Panc1 (cell line): ENCODE data around the gene CCDC12. TPM values are rescaled to one million over a fixed set of nuclear protein-coding genes. Genes with fewer than 3 reads are reported as not detected.

Experiments used
- ATAC-seq: fragments of 200-7000 bp; cut with Tn5 transposase; 2 replicates; pipeline ENCODE4 v1.9.1; 2020; ENCODE audit warnings: mild to moderate bottlenecking, moderate library complexity
- BruUV-seq: library from RNA; stranded (reverse); fragments of 400-500 nt; replicated peaks from 2 replicates; lab custom pipeline; 2021; lab: Mats Ljungman, UMichigan
- CTCF ChIA-PET: fragments of 300-600 bp; sonication (Branson Sonifier 250); formaldehyde crosslinking; loops from one replicate; lab custom pipeline; 2022; ENCODE audit warnings: antibody characterized with exemption; lab: Charles Lee
- POLR2A ChIA-PET: fragments of 300-600 bp; sonication (Branson Sonifier 250); formaldehyde crosslinking; loops from one replicate; lab custom pipeline; 2022; ENCODE audit warnings: antibody characterized with exemption; lab: Charles Lee
- DNase-seq: peaks from one replicate; pipeline ENCODE4 v3.0.0-alpha.2; 2010; ENCODE audit warnings: low read depth, low spot score
- H3K27ac ChIP-seq: 2 replicates; pipeline ENCODE4 v1.5.1; 2011; ENCODE audit warnings: mild to moderate bottlenecking, low read length, inconsistent platforms
- H3K27me3 ChIP-seq: fragments of 200-500 bp; sonication (Bioruptor generic); 2 replicates; pipeline ENCODE4 v1.6.0; 2014; ENCODE audit warnings: low read length, inconsistent platforms; ENCODE audit not compliant: control insufficient read depth, insufficient read depth
- H3K36me3 ChIP-seq: fragments of 200-500 bp; sonication (Bioruptor generic); 2 replicates; pipeline ENCODE4 v1.5.1; 2014; ENCODE audit warnings: inconsistent platforms, mild to moderate bottlenecking, low read length, moderate library complexity; ENCODE audit not compliant: control insufficient read depth, insufficient read depth
- H3K4me1 ChIP-seq: 2 replicates; pipeline ENCODE4 v1.5.1; 2011; ENCODE audit warnings: inconsistent platforms, mild to moderate bottlenecking, low read length, moderate library complexity; ENCODE audit not compliant: control insufficient read depth, insufficient read depth
- H3K4me3 ChIP-seq, 2 experiments: 2 replicates each; pipeline ENCODE4 v1.5.1; 2011 to 2012; ENCODE audit warnings: low read depth in 2 of 2, low read length in 2 of 2, mild to moderate bottlenecking in 2 of 2, inconsistent platforms in 1 of 2, moderate library complexity in 1 of 2
- H3K9me3 ChIP-seq: fragments of 200-500 bp; sonication (Bioruptor generic); 2 replicates; pipeline ENCODE4 v1.5.1; 2014; ENCODE audit warnings: low read depth, mild to moderate bottlenecking, inconsistent platforms, low read length, moderate library complexity; ENCODE audit not compliant: control insufficient read depth, insufficient read depth
- POLR2AphosphoS5 ChIP-seq: IDR thresholded peaks from 2 replicates; pipeline ENCODE4 v1.6.1; 2012; ENCODE audit warnings: mild to moderate bottlenecking, low read depth, low read length, moderate library complexity
- SIN3A ChIP-seq: IDR thresholded peaks from 2 replicates; pipeline ENCODE4 v1.6.1; 2012; ENCODE audit warnings: low read depth, mild to moderate bottlenecking, low read length, moderate library complexity, borderline replicate concordance; ENCODE audit not compliant: insufficient read depth
- TCF7L2 ChIP-seq: IDR thresholded peaks from 2 replicates; pipeline ENCODE4 v1.6.1; 2011; ENCODE audit warnings: mild to moderate bottlenecking, low read depth, low read length, inconsistent platforms
- in situ Hi-C: cut with HindIII; loops from 2 replicates; pipeline ENCODE4 v1.10.0; 2016; ENCODE audit warnings: low sequenced_read_pairs, low pct_unique_long_range_greater_than_20kb
- intact Hi-C: fragments of 100-400 bp; cut with micrococcal nuclease; formaldehyde crosslinking; loops from one replicate; pipeline ENCODE4 v1.10.0; 2022; ENCODE audit not compliant: unreplicated experiment
- total RNA-seq: library from RNA; stranded (reverse); gene quantifications from one replicate; pipeline ENCODE4 v1.2.1, GENCODE V29; 2021; ENCODE audit not compliant: unreplicated experiment
- TF ChIP-seq, protein P1 (sequence below): fragments of 450-650 bp; IDR thresholded peaks from 2 replicates; pipeline ENCODE4 v1.5.1; 2017; ENCODE audit warnings: mild to moderate bottlenecking
- TF ChIP-seq, protein P2 (sequence below), 2 experiments: IDR thresholded peaks; 2 replicates each; pipeline ENCODE4 v1.6.1; 2011 to 2012; ENCODE audit warnings: low read depth in 2 of 2, control low read depth in 1 of 2, low read length in 1 of 2, mild to moderate bottlenecking in 1 of 2, moderate library complexity in 1 of 2; ENCODE audit not compliant: insufficient read depth in 1 of 2

The CCDC12 gene
- total RNA-seq, 1 experiment from 2014 or later: 35.5 TPM

DNA sequence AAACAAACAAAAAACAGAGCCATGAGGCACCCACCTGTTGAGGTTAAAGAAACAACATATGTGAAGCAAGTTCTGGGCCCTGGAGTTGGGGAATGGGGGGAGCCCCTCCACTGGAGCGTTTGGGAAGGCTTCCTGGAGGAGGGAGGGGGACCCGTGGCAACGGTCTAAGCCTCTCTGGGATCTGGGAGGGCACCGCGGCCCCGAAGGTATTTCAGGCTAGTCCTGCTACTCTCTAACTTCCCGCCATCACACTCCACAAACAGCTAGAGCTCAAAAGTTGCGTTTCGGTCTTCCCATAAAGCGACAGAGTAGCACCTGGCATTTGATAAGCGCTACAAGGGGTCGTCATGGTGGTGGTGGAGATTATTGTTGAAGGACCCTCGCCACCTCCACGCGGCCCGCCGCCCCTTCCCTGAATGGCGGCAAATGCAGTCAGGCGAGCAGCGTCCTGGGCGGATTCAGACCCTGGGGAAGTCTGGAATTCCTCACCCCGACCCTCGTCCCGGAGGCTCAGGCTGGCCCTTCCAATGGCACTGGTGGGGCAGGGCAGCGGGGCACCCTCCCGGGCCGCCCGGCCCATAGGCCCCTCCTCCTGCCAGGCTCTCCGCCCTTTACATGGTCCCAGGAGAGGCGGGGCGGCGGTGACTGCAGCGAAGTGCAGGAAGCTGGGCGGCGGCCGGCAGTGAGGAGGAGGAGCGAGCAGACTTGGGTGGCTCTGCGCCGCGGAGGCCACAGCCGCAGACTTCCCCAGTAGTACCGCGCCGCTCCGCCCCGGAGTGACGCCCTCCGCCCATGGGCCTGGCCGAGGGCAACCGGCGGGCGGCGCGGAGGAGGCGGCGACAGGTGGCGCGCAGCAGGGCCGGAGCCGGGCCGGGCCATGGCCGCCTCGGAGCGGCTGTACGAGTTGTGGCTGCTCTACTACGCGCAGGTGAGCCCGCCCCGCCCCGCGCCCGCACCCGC lies 2.7 kb upstream of the CCDC12 start, which contains the start of gene NBEAL2:
NBEAL2 (plus strand) TSS at position 682 of the 960 bp plus-strand sequence; CDS start at position 878, 196 bp downstream.
- Histone ChIP-seq H3K4me1 (peaks cover 9% of the 10 kb centered on the region), H3K4me3 (peak within 1 kb of the TSS; percentile 61 to 73), H3K36me3 (peaks cover 3% of the 10 kb centered on the region), H3K9me3 (no peaks in the 10 kb centered on the region), H3K27me3 (no peaks in the 10 kb centered on the region), H3K27ac (peak within 1 kb of the TSS; percentile 89)
- no TSS peak for BruUV-seq
- DNase-seq (peak; percentile 33), ATAC-seq (peak; percentile 92)
- POLR2A ChIA-PET: no interaction called here
- CTCF ChIA-PET: interaction anchor here (1.0 kb wide), 1 partner anchor 70 kb away, joined by 4 read pairs; no protein-coding TSS in a partner anchor
- no peak for TF ChIP-seq SIN3A
- TF ChIP-seq TCF7L2: no peak
- TF ChIP-seq POLR2AphosphoS5: no peak; the same call in 1 of the 2 replicates
- TF ChIP-seq, protein P1, sequence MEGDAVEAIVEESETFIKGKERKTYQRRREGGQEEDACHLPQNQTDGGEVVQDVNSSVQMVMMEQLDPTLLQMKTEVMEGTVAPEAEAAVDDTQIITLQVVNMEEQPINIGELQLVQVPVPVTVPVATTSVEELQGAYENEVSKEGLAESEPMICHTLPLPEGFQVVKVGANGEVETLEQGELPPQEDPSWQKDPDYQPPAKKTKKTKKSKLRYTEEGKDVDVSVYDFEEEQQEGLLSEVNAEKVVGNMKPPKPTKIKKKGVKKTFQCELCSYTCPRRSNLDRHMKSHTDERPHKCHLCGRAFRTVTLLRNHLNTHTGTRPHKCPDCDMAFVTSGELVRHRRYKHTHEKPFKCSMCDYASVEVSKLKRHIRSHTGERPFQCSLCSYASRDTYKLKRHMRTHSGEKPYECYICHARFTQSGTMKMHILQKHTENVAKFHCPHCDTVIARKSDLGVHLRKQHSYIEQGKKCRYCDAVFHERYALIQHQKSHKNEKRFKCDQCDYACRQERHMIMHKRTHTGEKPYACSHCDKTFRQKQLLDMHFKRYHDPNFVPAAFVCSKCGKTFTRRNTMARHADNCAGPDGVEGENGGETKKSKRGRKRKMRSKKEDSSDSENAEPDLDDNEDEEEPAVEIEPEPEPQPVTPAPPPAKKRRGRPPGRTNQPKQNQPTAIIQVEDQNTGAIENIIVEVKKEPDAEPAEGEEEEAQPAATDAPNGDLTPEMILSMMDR: no peak
- TF ChIP-seq, protein P2, sequence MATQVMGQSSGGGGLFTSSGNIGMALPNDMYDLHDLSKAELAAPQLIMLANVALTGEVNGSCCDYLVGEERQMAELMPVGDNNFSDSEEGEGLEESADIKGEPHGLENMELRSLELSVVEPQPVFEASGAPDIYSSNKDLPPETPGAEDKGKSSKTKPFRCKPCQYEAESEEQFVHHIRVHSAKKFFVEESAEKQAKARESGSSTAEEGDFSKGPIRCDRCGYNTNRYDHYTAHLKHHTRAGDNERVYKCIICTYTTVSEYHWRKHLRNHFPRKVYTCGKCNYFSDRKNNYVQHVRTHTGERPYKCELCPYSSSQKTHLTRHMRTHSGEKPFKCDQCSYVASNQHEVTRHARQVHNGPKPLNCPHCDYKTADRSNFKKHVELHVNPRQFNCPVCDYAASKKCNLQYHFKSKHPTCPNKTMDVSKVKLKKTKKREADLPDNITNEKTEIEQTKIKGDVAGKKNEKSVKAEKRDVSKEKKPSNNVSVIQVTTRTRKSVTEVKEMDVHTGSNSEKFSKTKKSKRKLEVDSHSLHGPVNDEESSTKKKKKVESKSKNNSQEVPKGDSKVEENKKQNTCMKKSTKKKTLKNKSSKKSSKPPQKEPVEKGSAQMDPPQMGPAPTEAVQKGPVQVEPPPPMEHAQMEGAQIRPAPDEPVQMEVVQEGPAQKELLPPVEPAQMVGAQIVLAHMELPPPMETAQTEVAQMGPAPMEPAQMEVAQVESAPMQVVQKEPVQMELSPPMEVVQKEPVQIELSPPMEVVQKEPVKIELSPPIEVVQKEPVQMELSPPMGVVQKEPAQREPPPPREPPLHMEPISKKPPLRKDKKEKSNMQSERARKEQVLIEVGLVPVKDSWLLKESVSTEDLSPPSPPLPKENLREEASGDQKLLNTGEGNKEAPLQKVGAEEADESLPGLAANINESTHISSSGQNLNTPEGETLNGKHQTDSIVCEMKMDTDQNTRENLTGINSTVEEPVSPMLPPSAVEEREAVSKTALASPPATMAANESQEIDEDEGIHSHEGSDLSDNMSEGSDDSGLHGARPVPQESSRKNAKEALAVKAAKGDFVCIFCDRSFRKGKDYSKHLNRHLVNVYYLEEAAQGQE (IDR thresholded peaks at IDR 0.05; ENCODE audit: insufficient read depth in 1 of 2, low read depth in 2 of 2, low read length in 1 of 2): no peak
- in situ Hi-C loops (no loop called here), intact Hi-C loops (no loop called here)

DNA sequence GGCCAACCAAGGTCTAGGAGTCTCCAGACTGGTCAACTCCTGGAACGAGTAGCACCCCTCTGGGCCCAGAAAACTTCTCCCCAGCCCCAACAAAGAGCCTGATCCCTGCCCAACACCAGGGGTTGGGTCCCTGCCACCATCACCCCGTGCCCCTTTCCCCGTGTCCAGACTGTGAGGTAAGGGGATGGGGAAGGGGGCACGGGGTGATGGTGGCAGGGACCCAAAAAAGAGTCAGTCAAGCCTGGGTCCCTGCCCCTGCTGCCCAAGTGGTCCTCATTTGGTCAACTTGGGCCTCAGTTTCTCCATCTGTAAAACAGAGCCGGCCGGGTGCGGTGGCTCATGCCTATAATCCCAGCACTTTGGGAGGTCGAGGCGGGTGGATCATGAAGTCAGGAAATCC lies 1.8 kb upstream of the CCDC12 start:
- Histone ChIP-seq H3K36me3 (peaks cover 3% of the 10 kb centered on the region), H3K27ac (peak overlapping the region; percentile 89), H3K27me3 (no peaks in the 10 kb centered on the region), H3K4me1 (peaks cover 9% of the 10 kb centered on the region), H3K4me3 (no peak overlapping the region), H3K9me3 (no peaks in the 10 kb centered on the region)
- no peak for TF ChIP-seq SIN3A
- no peak for TF ChIP-seq TCF7L2
- TF ChIP-seq, protein P1: no peak
- no peak for TF ChIP-seq POLR2AphosphoS5
- TF ChIP-seq, protein P2 (IDR thresholded peaks at IDR 0.05; ENCODE audit: insufficient read depth in 1 of 2, low read depth in 2 of 2, low read length in 1 of 2): no peak
- POLR2A ChIA-PET: no interaction called here
- DNase-seq: no peak
- BruUV-seq: no TSS peak
- in situ Hi-C loops: no loop called here
- CTCF ChIA-PET: no interaction called here
- ATAC-seq: no peak
- intact Hi-C loops: no loop called here
